HEK293T (cell line): ENCODE results near the gene LYPD6B.
A peak's percentile ranks its signal among the peaks of the same experiment; 100 is the strongest.

Experiments
- CTCF ChIA-PET: fragments of 350-600 bp; formaldehyde crosslinking; extraction: SDS; loops from one replicate; lab custom pipeline; 2021; ENCODE audit warnings: antibody characterized with exemption, inconsistent platforms; lab: Yijun Ruan, JAX
- POLR2A ChIA-PET: fragments of 350-600 bp; formaldehyde crosslinking; extraction: SDS; loops from one replicate; lab custom pipeline; 2020; ENCODE audit warnings: antibody characterized with exemption, inconsistent platforms; lab: Yijun Ruan, JAX
- DNase-seq: peaks from one replicate; pipeline ENCODE4 v3.0.0; 2012; ENCODE audit warnings: mixed read lengths; ENCODE audit errors: extremely low spot score
- ARNT ChIP-seq: fragments of 450-650 bp; IDR thresholded peaks from 2 replicates; pipeline ENCODE4 v1.6.1; 2017; ENCODE audit warnings: mild to moderate bottlenecking
- BHLHE40 ChIP-seq: fragments of 450-650 bp; IDR thresholded peaks from 2 replicates; pipeline ENCODE4 v1.6.1; 2016; ENCODE audit warnings: mild to moderate bottlenecking, moderate library complexity, borderline replicate concordance
- CTBP1 ChIP-seq: fragments of 450-650 bp; IDR thresholded peaks from 2 replicates; pipeline ENCODE4 v1.6.1; 2016; ENCODE audit warnings: borderline replicate concordance
- ELF4 ChIP-seq: fragments of 450-650 bp; IDR thresholded peaks from 2 replicates; pipeline ENCODE4 v1.6.1; 2017; ENCODE audit warnings: antibody characterized with exemption
- FOXA1 ChIP-seq: fragments of 450-650 bp; IDR thresholded peaks from 2 replicates; pipeline ENCODE4 v1.6.1; 2016; ENCODE audit warnings: mild to moderate bottlenecking
- FOXK2 ChIP-seq: fragments of 450-650 bp; IDR thresholded peaks from 2 replicates; pipeline ENCODE4 v1.6.1; 2016; ENCODE audit warnings: mild to moderate bottlenecking
- FOXM1 ChIP-seq: fragments of 450-650 bp; IDR thresholded peaks from 2 replicates; pipeline ENCODE4 v1.6.1; 2017; ENCODE audit warnings: mild to moderate bottlenecking, borderline replicate concordance
- HDGF ChIP-seq: fragments of 450-650 bp; IDR thresholded peaks from 2 replicates; pipeline ENCODE4 v1.6.1; 2017; ENCODE audit warnings: antibody characterized with exemption, borderline replicate concordance
- L3MBTL2 ChIP-seq: fragments of 450-650 bp; conservative IDR thresholded peaks from 2 replicates; pipeline ENCODE4 v1.6.1; 2016; ENCODE audit warnings: mild to moderate bottlenecking
- LEF1 ChIP-seq: fragments of 450-650 bp; IDR thresholded peaks from 2 replicates; pipeline ENCODE4 v1.6.1; 2017; ENCODE audit warnings: mild to moderate bottlenecking, borderline replicate concordance
- NFRKB ChIP-seq: fragments of 450-650 bp; IDR thresholded peaks from 2 replicates; pipeline ENCODE4 v1.6.1; 2016; ENCODE audit warnings: mild to moderate bottlenecking, moderate library complexity
- SP1 ChIP-seq: fragments of 450-650 bp; IDR thresholded peaks from 2 replicates; pipeline ENCODE4 v1.6.1; 2017
- SUZ12 ChIP-seq: fragments of 450-650 bp; IDR thresholded peaks from 2 replicates; pipeline ENCODE4 v1.6.1; 2016; ENCODE audit warnings: mild to moderate bottlenecking
- TARDBP ChIP-seq: fragments of 450-650 bp; IDR thresholded peaks from 2 replicates; pipeline ENCODE4 v1.6.1; 2016
- ZNF384 ChIP-seq: fragments of 450-650 bp; IDR thresholded peaks from 2 replicates; pipeline ENCODE4 v1.6.1; 2016
- TF ChIP-seq, protein P1 (sequence below): fragments of 450-650 bp; IDR thresholded peaks from 2 replicates; pipeline ENCODE4 v1.6.1; 2016

The LYPD6B gene

GRCh38 chr2:149059822-149060221 lies 21.3 kb downstream of the LYPD6B start:
- no peak for TF ChIP-seq LEF1
- no peak for TF ChIP-seq SUZ12
- no peak for TF ChIP-seq NFRKB
- TF ChIP-seq L3MBTL2 = no peak
- no peak for TF ChIP-seq TARDBP
- no peak for TF ChIP-seq ARNT
- TF ChIP-seq HDGF = no peak
- TF ChIP-seq FOXM1 = no peak
- TF ChIP-seq ZNF384 = no peak
- TF ChIP-seq SP1 = no peak
- TF ChIP-seq FOXA1 = no peak
- TF ChIP-seq ELF4 = no peak
- no peak for TF ChIP-seq BHLHE40
- TF ChIP-seq CTBP1 = no peak
- TF ChIP-seq, protein P1, sequence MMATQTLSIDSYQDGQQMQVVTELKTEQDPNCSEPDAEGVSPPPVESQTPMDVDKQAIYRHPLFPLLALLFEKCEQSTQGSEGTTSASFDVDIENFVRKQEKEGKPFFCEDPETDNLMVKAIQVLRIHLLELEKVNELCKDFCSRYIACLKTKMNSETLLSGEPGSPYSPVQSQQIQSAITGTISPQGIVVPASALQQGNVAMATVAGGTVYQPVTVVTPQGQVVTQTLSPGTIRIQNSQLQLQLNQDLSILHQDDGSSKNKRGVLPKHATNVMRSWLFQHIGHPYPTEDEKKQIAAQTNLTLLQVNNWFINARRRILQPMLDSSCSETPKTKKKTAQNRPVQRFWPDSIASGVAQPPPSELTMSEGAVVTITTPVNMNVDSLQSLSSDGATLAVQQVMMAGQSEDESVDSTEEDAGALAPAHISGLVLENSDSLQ = no peak
- no peak for TF ChIP-seq FOXK2

GRCh38 chr2:149061133-149061745 lies 22.7 kb downstream of the LYPD6B start:
- TF ChIP-seq BHLHE40 (no peak), SUZ12 (no peak), FOXA1 (no peak), L3MBTL2 (no peak), HDGF (no peak), NFRKB (no peak), ARNT (no peak), CTBP1 (no peak), LEF1 (no peak), ELF4 (no peak), FOXM1 (no peak), FOXK2 (no peak), SP1 (no peak), TARDBP (no peak), ZNF384 (no peak)
- TF ChIP-seq, protein P1 = no peak
- CTCF ChIA-PET = no interaction called here
- no peak for DNase-seq
- POLR2A ChIA-PET = interaction anchor here (0.6 kb wide), 1 partner anchor 562 kb away, joined by 3 read pairs; no protein-coding TSS in a partner anchor

More at GRCh38 chr2:149059822-149060221, 21.3 kb downstream of the LYPD6B start:
- ChIA-PET CTCF (no interaction called here), POLR2A (no interaction called here)
- DNase-seq = no peak

- no peak for DNase-seq
- ChIA-PET CTCF (no interaction called here), POLR2A (no interaction called here)
- TF ChIP-seq LEF1 = no peak
- no peak for TF ChIP-seq SUZ12
- TF ChIP-seq ARNT = no peak
- TF ChIP-seq BHLHE40 = no peak
- TF ChIP-seq ELF4 = no peak
- no peak for TF ChIP-seq HDGF
- TF ChIP-seq ZNF384 = no peak
- no peak for TF ChIP-seq SP1
- no peak for TF ChIP-seq TARDBP
- TF ChIP-seq FOXA1 = no peak
- TF ChIP-seq CTBP1 = no peak
- TF ChIP-seq NFRKB = no peak
- TF ChIP-seq, protein P1 = no peak
- no peak for TF ChIP-seq FOXK2
- TF ChIP-seq FOXM1 = no peak
- no peak for TF ChIP-seq L3MBTL2
These were observed 24.0 kb downstream of the LYPD6B start for GRCh38 chr2:149062531-149062930.

DNA sequence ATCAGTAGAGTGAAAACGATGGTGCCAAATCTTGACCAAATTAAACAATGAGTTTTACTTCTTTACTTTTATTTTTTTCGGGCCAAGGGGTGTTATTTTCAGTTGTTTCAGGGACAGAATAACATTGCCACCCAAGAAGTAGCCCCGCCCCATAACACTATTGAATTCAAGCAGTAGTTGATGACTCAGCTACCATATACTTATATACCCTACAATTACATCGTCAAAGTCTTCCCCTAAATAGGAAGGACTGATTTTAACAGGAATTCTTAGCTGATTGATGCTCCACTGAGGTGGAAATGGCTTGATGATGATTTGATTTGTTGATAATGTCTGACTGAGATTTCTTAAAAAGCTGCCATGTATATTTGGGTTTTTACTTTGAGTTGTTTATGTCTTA lies 24.7 kb downstream of the LYPD6B start:
- POLR2A ChIA-PET = no interaction called here
- no peak for DNase-seq
- CTCF ChIA-PET = interaction anchor here (0.7 kb wide), 1 partner anchor 46 kb away, joined by 3 read pairs; no protein-coding TSS in a partner anchor
- TF ChIP-seq ELF4 (no peak), L3MBTL2 (no peak), FOXK2 (no peak), SUZ12 (no peak), TARDBP (no peak), FOXM1 (no peak), ARNT (no peak), LEF1 (no peak), ZNF384 (no peak), FOXA1 (no peak), SP1 (no peak), HDGF (no peak), CTBP1 (no peak), NFRKB (no peak), BHLHE40 (no peak)
- TF ChIP-seq, protein P1 = no peak

DNA sequence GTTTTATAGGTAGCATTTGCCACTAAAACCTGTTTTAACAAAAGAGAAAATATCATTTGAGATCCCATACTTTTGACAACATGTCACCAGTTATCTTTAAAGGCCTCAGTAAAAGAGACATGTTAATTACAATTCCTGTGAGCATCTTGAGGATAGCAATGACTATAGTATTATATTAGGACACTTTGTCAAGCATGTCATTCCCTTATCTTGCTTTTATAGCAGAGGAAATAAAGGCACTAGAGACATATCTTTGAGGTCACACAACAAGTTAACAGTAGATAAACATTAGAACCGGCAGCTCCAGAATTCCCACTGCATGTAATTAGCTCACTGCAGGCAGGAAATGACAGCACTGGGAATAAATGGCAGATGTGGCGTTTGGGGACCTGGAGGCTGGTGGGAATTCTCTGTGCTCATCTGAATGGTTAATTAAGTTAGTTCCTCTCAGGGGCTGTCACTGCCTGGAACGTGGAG lies 25.9 kb downstream of the LYPD6B start:
- TF ChIP-seq, protein P1 = peak; percentile 11; the same call in 1 of the 2 replicates
- TF ChIP-seq CTBP1 = no peak
- no peak for TF ChIP-seq FOXM1
- POLR2A ChIA-PET = no interaction called here
- CTCF ChIA-PET = no interaction called here
- no peak for DNase-seq
